Fibroblast of pulmonary artery (primary cell): Measurements from ENCODE around the gene TSHR.

ENCODE experiments used
- DNase-seq: peaks from one replicate; pipeline ENCODE4 v3.0.0-alpha.2; 2010; ENCODE audit warnings: low read depth
- H3K4me3 ChIP-seq: replicated peaks from 2 replicates; pipeline ENCODE4 v1.5.1; 2011; ENCODE audit warnings: low read depth, mild to moderate bottlenecking, control low read depth, low read length, moderate library complexity
- TF ChIP-seq, protein P1 (sequence below): IDR thresholded peaks from 2 replicates; pipeline ENCODE4 v1.5.1; 2011; ENCODE audit warnings: mild to moderate bottlenecking, control low read depth, low read length, inconsistent platforms; ENCODE audit errors: missing control alignments

Gene TSHR

DNA sequence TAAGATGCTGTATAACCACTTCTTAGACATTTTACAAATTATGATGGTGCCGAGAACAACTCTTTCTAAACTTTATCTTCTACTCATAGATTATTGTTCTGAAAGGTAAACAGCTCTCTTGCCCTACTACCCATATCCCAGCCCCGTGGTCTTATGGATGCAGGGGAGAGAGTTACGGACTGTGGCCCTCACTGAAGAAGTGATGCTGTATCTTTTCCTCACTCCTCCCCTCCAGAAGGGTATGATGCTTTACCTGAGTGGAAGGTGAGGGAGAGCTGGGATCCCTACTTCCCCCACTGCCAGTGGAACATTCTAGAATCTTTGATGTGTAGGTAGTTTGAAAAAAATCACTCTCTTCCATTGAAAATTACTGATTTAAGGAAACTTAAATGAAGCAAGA, 3.5 kb downstream of the TSHR start:
- no peak overlapping the region for H3K4me3 ChIP-seq
- DNase-seq: no peak
- TF ChIP-seq, protein P1, sequence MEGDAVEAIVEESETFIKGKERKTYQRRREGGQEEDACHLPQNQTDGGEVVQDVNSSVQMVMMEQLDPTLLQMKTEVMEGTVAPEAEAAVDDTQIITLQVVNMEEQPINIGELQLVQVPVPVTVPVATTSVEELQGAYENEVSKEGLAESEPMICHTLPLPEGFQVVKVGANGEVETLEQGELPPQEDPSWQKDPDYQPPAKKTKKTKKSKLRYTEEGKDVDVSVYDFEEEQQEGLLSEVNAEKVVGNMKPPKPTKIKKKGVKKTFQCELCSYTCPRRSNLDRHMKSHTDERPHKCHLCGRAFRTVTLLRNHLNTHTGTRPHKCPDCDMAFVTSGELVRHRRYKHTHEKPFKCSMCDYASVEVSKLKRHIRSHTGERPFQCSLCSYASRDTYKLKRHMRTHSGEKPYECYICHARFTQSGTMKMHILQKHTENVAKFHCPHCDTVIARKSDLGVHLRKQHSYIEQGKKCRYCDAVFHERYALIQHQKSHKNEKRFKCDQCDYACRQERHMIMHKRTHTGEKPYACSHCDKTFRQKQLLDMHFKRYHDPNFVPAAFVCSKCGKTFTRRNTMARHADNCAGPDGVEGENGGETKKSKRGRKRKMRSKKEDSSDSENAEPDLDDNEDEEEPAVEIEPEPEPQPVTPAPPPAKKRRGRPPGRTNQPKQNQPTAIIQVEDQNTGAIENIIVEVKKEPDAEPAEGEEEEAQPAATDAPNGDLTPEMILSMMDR: no peak

- H3K4me3 ChIP-seq: no peak overlapping the region
- TF ChIP-seq, protein P1: no peak
- DNase-seq: no peak
These were observed 4.1 kb downstream of the TSHR start for GRCh38 chr14:80959496-80959895.

GRCh38 chr14:80965037-80965436, 9.6 kb downstream of the TSHR start:
- no peak overlapping the region for H3K4me3 ChIP-seq
- no peak for DNase-seq

GRCh38 chr14:80973931-80974641, 18.7 kb downstream of the TSHR start:
- no peak for DNase-seq
- TF ChIP-seq, protein P1: no peak
- no peak overlapping the region for H3K4me3 ChIP-seq

More at GRCh38 chr14:80965037-80965436, 9.6 kb downstream of the TSHR start:
- TF ChIP-seq, protein P1: no peak

GRCh38 chr14:80974679-80975078, 19.3 kb downstream of the TSHR start:
- H3K4me3 ChIP-seq: no peak overlapping the region
- no peak for DNase-seq
- TF ChIP-seq, protein P1: no peak

- DNase-seq: no peak
- TF ChIP-seq, protein P1: no peak
These were observed 21.8 kb downstream of the TSHR start for GRCh38 chr14:80977221-80977620.

DNA sequence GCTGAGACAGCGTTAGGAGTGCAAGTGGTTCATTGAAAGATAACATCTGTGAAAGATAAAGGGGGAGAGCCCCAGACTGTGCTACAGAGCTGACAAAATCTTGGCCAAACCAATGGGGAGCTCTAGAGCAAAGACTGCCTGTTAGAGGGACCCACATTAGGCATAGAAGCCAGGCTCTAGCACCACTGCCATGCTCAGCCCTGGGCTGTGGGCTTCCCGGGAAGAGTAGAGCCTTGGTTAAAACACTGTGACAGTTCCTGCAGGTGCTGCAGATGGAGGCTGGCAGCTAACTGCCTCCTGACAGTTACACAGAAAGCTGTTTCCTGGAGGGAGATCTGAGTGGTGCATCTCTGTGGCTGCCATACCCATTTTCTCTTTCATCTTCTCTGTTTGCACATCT, 23.0 kb downstream of the TSHR start:
- TF ChIP-seq, protein P1: no peak
- H3K4me3 ChIP-seq: no peak overlapping the region
- no peak for DNase-seq

More at GRCh38 chr14:80977221-80977620, 21.8 kb downstream of the TSHR start:
- no peak overlapping the region for H3K4me3 ChIP-seq
